A673 (cell line): ENCODE results near the gene NRG3. TPM values are rescaled to one million over a fixed set of nuclear protein-coding genes. Genes with fewer than 3 reads are reported as not detected.

Source experiments
- BruUV-seq: library from RNA; stranded (reverse); fragments of 400-500 nt; replicated peaks from 2 replicates; lab custom pipeline; 2021; lab: Mats Ljungman, UMichigan
- CTCF ChIA-PET: fragments of 300-600 bp; sonication (Branson Sonifier 250); formaldehyde crosslinking; loops from one replicate; lab custom pipeline; 2022; ENCODE audit warnings: antibody characterized with exemption; lab: Charles Lee
- POLR2A ChIA-PET: fragments of 300-600 bp; sonication (Branson Sonifier 250); formaldehyde crosslinking; loops from one replicate; lab custom pipeline; 2022; ENCODE audit warnings: antibody characterized with exemption; ENCODE audit not compliant: low non-redundant PET; lab: Charles Lee
- DNase-seq: peaks from one replicate; pipeline ENCODE4 v3.0.0-alpha.2; 2015; ENCODE audit warnings: low spot score
- H3K27ac ChIP-seq: fragments of 200-600 bp; sonication (generic); 2 replicates; pipeline ENCODE4 v1.5.1; 2016; ENCODE audit warnings: mixed run types, low read depth, mild to moderate bottlenecking, mixed read lengths, antibody characterized with exemption, low read length; ENCODE audit not compliant: poor library complexity, severe bottlenecking
- H3K27me3 ChIP-seq: fragments of 200-600 bp; sonication (generic); replicated peaks from 2 replicates; pipeline ENCODE4 v1.6.1; 2017; ENCODE audit warnings: mixed run types, low read depth, mild to moderate bottlenecking, mixed read lengths, antibody characterized with exemption, low read length; ENCODE audit not compliant: insufficient read depth, poor library complexity
- H3K36me3 ChIP-seq: fragments of 200-600 bp; sonication (generic); 2 replicates; pipeline ENCODE4 v1.6.1; 2016; ENCODE audit warnings: mixed run types, mild to moderate bottlenecking, mixed read lengths, antibody characterized with exemption, low read length; ENCODE audit not compliant: insufficient read depth, poor library complexity, severe bottlenecking
- H3K4me1 ChIP-seq: fragments of 200-600 bp; sonication (generic); 2 replicates; pipeline ENCODE4 v1.6.1; 2017; ENCODE audit warnings: mixed run types, mild to moderate bottlenecking, mixed read lengths, antibody characterized with exemption, low read length; ENCODE audit not compliant: insufficient read depth, poor library complexity, severe bottlenecking
- H3K4me3 ChIP-seq: fragments of 200-600 bp; sonication (generic); 2 replicates; pipeline ENCODE4 v1.5.1; 2016; ENCODE audit warnings: low read depth, mixed run types, mild to moderate bottlenecking, mixed read lengths, low read length; ENCODE audit not compliant: poor library complexity, severe bottlenecking
- H3K9me3 ChIP-seq: fragments of 200-600 bp; sonication (generic); 2 replicates; pipeline ENCODE4 v1.6.1; 2016; ENCODE audit warnings: mixed run types, low read depth, mild to moderate bottlenecking, mixed read lengths, antibody characterized with exemption, low read length; ENCODE audit not compliant: poor library complexity, severe bottlenecking
- CTCF ChIP-seq: fragments of 300-800, 200-600 bp; sonication (generic); conservative IDR thresholded peaks from 2 replicates; pipeline ENCODE4 v1.5.1; 2017; ENCODE audit warnings: low read depth, mild to moderate bottlenecking, antibody characterized with exemption, low read length, moderate library complexity, mixed read lengths
- EZH2 ChIP-seq: fragments of 200-600 bp; sonication (generic); IDR thresholded peaks from 2 replicates; pipeline ENCODE4 v1.6.1; 2017; ENCODE audit warnings: borderline replicate concordance, low read depth, mild to moderate bottlenecking, mixed read lengths, antibody characterized with exemption, low read length; ENCODE audit not compliant: poor library complexity, severe bottlenecking
- intact Hi-C: fragments of 100-400 bp; cut with micrococcal nuclease; formaldehyde crosslinking; loops from one replicate; pipeline ENCODE4 v1.10.0; 2022; ENCODE audit not compliant: unreplicated experiment
- total RNA-seq: library from RNA; stranded (reverse); gene quantifications from 2 replicates; pipeline ENCODE4 v1.2.3, GENCODE V29; 2021

NRG3 gene
- total RNA-seq, 1 experiment from 2014 or later: not detected

GRCh38 chr10:82084904-82085303 lies 209.9 kb downstream of the NRG3 start:
- intact Hi-C loops: no loop called here
- H3K36me3 ChIP-seq: no peaks in the 10 kb centered on the region
- no TSS peak for BruUV-seq

GRCh38 chr10:82089327-82089726 lies 214.3 kb downstream of the NRG3 start:
- no peaks in the 10 kb centered on the region for H3K27me3 ChIP-seq
- DNase-seq: no peak
- H3K27ac ChIP-seq: no peak overlapping the region
- H3K9me3 ChIP-seq: peaks cover 13% of the 10 kb centered on the region
- no peak overlapping the region for H3K4me3 ChIP-seq
- ChIA-PET POLR2A (no interaction called here), CTCF (interaction anchor here (0.6 kb wide), 1 partner anchor 599 kb away, joined by 3 read pairs; no protein-coding TSS in a partner anchor)
- intact Hi-C loops: no loop called here
- no peaks in the 10 kb centered on the region for H3K36me3 ChIP-seq
- H3K4me1 ChIP-seq: no peaks in the 10 kb centered on the region
- no TSS peak for BruUV-seq
- TF ChIP-seq CTCF (no peak), EZH2 (no peak)

More at GRCh38 chr10:82084904-82085303, 209.9 kb downstream of the NRG3 start:
- TF ChIP-seq EZH2: no peak
- TF ChIP-seq CTCF: no peak
- CTCF ChIA-PET: no interaction called here
- no peak for DNase-seq
- H3K9me3 ChIP-seq: peaks cover 14% of the 10 kb centered on the region
- no peak overlapping the region for H3K4me3 ChIP-seq
- no peaks in the 10 kb centered on the region for H3K4me1 ChIP-seq
- no peak overlapping the region for H3K27ac ChIP-seq
- H3K27me3 ChIP-seq: no peaks in the 10 kb centered on the region
- POLR2A ChIA-PET: no interaction called here

GRCh38 chr10:82091413-82091812 lies 216.4 kb downstream of the NRG3 start:
- Histone ChIP-seq H3K27ac (no peak overlapping the region), H3K9me3 (peaks cover 13% of the 10 kb centered on the region), H3K4me1 (no peaks in the 10 kb centered on the region), H3K27me3 (no peaks in the 10 kb centered on the region), H3K36me3 (no peaks in the 10 kb centered on the region), H3K4me3 (no peak overlapping the region)
- TF ChIP-seq EZH2: no peak
- no peak for TF ChIP-seq CTCF
- ChIA-PET POLR2A (no interaction called here), CTCF (no interaction called here)
- intact Hi-C loops: no loop called here
- BruUV-seq: no TSS peak
- no peak for DNase-seq
